NCI-H1048 (cell line): ENCODE results near the gene PARVG.

ENCODE experiments used
- DNase-seq: peaks from one replicate; lab custom pipeline; 2025; lab: John Stamatoyannopoulos, UW

PARVG gene

DNA sequence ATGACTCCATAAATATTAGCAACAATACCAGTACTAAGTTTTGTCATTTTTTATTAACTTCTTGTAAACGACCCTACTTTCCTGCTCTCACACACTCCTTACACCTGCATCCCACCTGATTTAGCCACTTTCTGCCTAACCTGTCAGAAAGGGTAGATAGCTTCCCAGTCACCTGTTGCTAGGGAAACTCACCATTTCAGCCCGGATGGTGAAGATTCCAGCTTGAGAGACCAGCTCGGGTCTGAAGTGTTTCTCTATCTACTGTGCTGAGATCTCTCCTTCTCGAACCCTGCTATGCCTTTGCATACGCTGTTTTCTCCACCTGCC, at the start of gene PARVG:
TSS of gene PARVG (plus strand) at position 220 of the 327 bp plus-strand sequence. CDS start 2,405 bp downstream, outside the sequence.
- DNase-seq: no peak

- DNase-seq: no peak
Measured at GRCh38 chr22:44131412-44131811, 49.3 kb upstream of the PARVG start.

- DNase-seq: no peak
Measured at GRCh38 chr22:44131989-44132685, 48.6 kb upstream of the PARVG start.

GRCh38 chr22:44132724-44133123, 48.0 kb upstream of the PARVG start:
- DNase-seq: no peak

DNA sequence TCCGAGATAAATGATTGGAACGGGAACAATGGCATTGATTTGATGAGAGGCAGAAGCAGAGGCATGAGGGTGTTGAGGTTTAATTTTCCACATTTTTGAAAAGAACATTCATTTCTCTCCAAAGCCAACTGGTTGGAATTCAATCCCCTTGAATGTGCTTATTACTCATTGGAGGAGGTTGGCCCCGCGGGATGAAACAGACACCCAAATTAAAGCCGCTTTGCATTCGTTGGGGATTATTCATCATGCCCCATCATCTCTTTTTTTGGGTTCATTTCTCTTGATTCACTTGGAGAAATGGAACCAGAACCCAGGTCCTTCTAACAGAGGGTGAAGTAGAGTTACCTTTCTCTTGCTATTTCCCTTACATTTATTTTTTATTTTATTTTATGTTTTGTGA, 47.6 kb upstream of the PARVG start:
- DNase-seq: no peak

- DNase-seq: no peak
Measured at GRCh38 chr22:44133901-44134571, 46.7 kb upstream of the PARVG start.

- DNase-seq: no peak
Measured at GRCh38 chr22:44136112-44136511, 44.6 kb upstream of the PARVG start.

GRCh38 chr22:44136786-44137185, 43.9 kb upstream of the PARVG start:
- DNase-seq: no peak

DNA sequence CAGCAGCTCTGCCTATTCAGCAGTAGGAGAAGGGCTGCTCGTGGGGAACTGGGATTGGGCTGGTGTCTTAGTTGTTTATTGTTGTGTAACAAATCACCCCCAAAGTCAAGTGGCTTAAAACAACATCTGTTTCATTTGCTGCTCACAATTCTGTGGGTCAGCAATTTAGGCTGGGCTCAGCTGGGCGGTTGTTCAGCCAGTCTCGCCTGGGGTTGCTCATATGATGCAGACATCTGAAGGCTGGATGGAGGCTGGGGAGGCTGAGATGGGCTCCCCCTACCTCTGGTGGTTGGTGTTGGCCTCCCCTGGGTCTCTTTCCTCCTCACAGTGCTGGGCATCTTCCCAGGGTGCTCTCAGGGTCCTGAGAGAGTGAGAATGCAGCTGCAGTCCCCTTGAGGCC, 43.3 kb upstream of the PARVG start:
- no peak for DNase-seq

- DNase-seq: no peak
Measured at GRCh38 chr22:44139773-44140172, 41.0 kb upstream of the PARVG start.

GRCh38 chr22:44142421-44143104, 38.2 kb upstream of the PARVG start:
- DNase-seq: no peak

- no peak for DNase-seq
Measured at GRCh38 chr22:44143105-44143474, 37.6 kb upstream of the PARVG start.

- no peak for DNase-seq
Measured at GRCh38 chr22:44143579-44143978, 37.1 kb upstream of the PARVG start.

DNA sequence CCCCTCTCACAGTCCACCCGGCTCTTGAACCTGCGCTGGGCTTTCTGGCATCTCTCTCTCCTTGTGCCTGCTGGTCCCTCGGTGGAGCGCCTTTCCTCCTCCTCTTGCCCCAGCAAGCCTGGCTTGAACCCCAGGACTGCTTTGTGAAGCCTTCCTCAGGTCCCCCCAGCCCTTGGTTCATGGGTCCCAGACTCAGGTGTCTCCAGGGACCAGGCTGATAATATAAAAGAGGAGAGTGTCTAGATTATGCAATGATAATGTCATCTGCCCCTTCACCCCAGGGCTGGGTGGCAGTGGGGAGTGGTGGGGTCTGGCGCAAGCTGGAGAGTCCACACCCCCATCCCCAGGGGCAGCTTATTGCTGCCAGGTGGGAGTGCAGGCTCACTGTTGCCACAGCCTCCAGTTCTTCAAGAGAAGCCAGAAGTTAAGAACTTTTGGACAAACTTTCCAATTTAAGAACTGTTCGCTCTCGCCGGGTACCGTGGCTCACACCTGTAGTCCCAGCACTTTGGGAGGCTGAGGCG, 36.6 kb upstream of the PARVG start:
- DNase-seq: no peak

- DNase-seq: no peak
Measured at GRCh38 chr22:44145544-44145943, 35.2 kb upstream of the PARVG start.

DNA sequence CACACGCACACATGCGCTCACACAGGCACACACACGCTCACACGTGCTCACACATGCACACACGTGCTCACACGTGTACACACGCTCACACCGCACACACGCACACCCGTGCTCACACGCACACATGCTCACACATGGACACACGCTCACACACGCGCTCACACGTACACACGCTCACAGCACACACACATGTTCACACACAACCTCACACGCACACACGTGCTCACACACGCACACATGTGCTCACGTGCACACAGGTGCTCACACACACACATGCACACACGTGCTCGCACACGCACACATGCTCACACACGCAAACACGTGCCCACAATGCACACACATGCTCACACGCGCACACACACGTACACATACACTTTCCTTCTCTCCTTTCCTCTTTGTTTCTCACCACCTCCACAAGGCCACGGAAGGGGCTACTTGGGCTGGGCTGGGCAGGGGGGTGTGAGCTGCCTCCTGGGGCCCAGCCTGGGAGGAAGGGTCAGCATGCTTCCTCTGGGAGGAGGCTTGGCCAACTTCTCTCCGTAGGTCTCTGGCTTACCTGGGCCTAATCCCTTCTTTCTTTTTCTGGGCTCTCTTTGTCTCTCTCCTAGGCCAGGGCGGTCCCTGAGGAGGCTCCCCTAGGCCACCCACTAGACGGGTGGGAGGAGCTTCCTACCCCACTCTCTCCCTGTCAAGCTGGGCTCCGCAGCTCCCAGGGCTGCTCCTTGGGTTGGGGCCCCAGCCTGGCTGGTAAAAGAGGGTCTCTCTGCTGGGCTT, 34.5 kb upstream of the PARVG start:
- no peak for DNase-seq

- DNase-seq: no peak
Measured at GRCh38 chr22:44147008-44147645, 33.6 kb upstream of the PARVG start.

- no peak for DNase-seq
Measured at GRCh38 chr22:44147821-44148574, 32.7 kb upstream of the PARVG start.

GRCh38 chr22:44151676-44152075, 29.0 kb upstream of the PARVG start:
- DNase-seq: no peak

GRCh38 chr22:44153710-44154109, 27.0 kb upstream of the PARVG start:
- no peak for DNase-seq

DNA sequence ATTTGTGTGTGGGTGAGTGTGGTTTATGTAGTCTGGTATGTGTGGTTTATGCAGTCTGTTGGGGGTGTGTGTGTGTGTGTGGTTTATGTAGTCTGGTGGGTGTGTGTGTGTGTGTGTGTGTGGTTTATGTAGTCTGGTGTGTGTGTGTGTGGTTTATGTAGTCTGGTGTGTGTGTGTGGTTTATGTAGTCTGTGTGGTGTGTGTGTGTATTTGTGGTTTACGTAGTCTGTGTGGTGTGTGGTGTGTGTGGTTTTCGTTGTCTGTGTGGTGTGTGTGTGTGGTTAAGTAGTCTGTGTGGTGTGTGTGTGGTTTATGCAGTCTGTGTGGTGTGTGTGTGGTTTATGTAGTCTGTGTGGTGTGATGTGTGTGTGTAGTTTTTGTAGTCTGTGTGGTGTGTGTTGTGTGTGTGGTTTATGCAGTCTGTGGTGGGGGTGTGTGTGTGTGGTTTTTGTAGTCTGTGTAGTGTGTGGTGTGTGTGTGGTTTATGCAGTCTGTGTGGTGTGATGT, 26.2 kb upstream of the PARVG start:
- no peak for DNase-seq
